COLO668 (cell line): ENCODE data around the gene SLC1A3.
"Not testable (repeated sequence)": the region's sequence is repeated elsewhere in the genome, so short reads cannot be mapped to it uniquely, and the experiment has no call there.

ENCODE experiments used
- DNase-seq: peaks from one replicate; lab custom pipeline; 2025; ENCODE audit not compliant: unreplicated experiment; lab: John Stamatoyannopoulos, UW

The SLC1A3 gene

DNA sequence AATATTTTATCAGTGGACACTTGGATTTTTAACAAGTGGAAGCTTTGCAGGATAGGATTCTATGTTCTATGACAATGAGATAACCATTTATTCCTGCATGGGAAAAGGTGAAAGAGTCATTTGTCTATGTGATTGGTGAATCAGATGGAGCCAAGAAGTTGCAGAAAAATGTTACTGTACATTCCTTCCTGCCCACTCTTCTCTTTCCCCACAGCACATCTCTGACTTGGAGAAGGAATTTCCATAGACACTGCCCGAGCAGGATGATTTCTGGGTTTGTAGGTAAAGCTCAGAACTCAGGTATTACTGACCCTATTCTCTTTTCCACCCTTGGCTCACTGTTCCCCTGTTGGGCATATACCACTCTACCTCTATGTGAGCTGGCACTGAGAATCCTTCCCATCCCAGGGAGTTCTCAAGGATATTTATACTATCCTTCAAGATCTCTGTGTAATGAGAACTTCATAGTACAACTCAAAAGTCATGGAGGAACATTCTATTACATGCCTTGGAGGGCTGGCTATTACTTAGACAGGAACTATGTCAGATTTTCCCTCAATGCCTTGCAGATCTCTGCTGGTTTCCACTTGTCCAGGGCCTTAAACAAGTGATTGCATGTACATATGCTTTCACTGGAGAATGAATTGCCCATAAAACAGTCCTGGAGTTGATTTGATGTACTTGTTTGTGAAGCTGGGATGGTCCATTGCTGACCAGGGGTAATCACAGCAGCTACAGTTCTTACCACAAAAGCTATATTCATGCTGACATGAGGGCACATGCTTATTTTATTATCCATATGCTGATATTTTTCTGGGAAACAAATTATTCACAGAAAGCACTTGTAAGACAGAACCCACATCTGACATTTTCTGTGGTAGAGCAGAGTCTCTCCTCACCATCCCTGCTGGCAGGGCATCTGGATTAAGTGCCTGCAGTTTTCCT is 24.1 kb downstream of the SLC1A3 start:
- no peak for DNase-seq

GRCh38 chr5:36631154-36631553 is 24.7 kb downstream of the SLC1A3 start:
- DNase-seq, result no peak

GRCh38 chr5:36631620-36632362 is 25.4 kb downstream of the SLC1A3 start:
- DNase-seq, result no peak

- no peak for DNase-seq
Observed at GRCh38 chr5:36632363-36632664, 25.9 kb downstream of the SLC1A3 start.

GRCh38 chr5:36635721-36636390 is 29.4 kb downstream of the SLC1A3 start:
- DNase-seq, result no peak

GRCh38 chr5:36637101-36637500 is 30.7 kb downstream of the SLC1A3 start:
- no peak for DNase-seq

DNA sequence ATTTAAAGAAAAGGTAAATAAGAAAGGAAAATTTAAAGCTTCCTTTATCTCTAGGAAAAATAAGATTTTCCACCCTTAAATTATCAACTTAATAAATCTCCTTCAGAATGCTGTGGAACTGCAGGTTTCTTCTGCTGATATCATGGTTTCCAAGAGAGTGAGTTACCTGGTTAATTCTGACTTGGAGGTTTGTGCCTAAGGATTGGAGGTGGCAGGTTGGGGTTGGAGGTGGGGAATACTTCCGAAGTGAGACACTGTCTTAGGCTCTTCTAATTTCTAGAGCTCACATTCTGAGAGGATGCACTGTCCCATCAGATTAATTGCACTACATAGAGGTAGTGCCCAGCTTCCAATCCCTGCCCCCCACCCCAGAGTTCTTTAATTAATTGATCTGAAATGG is 31.1 kb downstream of the SLC1A3 start:
- DNase-seq, result no peak

DNA sequence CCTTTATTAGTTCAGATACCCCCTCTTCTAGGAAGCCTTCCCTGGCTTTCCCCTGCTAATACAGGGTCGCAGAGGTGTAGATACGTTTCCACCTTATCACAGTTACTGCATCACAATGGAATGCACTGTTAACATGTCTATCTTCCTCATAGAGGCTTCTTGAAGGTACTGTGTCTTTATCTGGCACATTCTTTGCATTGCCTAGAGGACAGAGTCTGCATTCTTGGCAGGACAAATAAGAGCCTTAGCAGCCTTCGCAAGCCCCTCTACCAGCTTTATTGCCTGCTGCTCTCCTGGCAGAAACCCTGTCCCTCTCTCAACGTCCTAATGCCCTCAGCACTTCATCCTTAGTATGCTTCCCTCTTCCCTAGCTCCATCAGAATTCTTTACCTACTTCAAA is 31.6 kb downstream of the SLC1A3 start:
- no peak for DNase-seq

DNA sequence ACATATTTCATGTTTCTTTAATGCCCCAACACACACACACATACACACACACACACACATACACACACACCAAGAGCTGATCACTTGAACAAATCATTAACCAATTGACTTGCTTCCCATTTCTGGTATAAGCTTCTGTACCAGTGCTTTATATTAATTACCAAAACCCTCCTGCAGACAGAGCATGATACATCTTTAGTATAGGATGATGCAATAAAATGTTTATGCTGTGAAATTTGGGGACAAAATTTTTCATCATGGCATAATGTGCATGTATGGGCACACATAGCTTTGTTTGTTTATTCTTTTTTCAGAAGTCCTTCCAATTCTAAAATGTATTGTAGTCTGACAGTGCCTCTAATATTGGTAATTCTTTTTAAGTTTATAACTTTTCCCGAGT is 34.5 kb downstream of the SLC1A3 start:
- no peak for DNase-seq

- DNase-seq, result no peak
Observed at GRCh38 chr5:36641431-36641830, 35.0 kb downstream of the SLC1A3 start.

GRCh38 chr5:36642089-36642488 is 35.7 kb downstream of the SLC1A3 start:
- no peak for DNase-seq

GRCh38 chr5:36643162-36643561 is 36.8 kb downstream of the SLC1A3 start:
- DNase-seq, result no peak

- not testable (repeated sequence) for DNase-seq
Observed at GRCh38 chr5:36643841-36644240, 37.4 kb downstream of the SLC1A3 start.

DNA sequence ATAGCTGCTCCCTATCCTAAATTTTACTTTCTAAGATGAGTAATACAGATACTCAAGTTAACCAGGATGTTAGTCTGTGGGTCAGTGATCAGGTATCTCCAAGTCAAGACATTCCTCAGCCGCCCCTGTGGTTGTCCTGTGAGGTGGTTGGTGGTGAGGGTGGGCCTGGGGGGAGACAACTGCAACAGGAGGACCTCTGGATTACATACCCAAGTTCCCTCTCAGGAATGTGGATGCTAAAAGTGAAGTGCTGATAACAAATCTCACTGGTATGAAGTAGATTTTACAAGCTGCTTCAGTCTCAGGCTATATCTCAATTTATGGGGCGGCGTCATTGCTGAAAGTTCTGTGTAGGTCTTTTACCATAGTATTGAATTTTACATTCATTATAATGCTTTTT is 38.3 kb downstream of the SLC1A3 start:
- no peak for DNase-seq

- DNase-seq, result no peak
Observed at GRCh38 chr5:36646100-36646499, 39.7 kb downstream of the SLC1A3 start.

- no peak for DNase-seq
Observed at GRCh38 chr5:36646507-36647023, 40.2 kb downstream of the SLC1A3 start.

DNA sequence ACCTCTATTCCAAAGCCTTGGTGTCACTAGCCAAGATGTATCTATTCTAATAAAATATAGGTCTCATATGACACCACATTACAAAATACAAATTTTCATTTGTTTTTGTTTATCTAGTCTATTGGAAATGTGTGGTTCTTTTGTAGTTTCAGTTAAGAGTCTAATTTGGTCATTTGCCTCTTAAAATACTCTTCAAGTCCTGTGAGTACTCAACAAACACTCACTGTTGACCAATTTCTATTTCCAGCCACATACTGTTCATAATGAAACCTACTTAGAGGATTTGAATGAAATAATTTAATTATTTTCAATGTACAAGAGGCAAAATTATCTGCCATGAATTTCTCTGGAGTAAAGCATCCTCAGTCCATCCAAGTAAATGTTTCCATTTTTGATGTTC is 40.6 kb downstream of the SLC1A3 start:
- DNase-seq, result no peak

DNA sequence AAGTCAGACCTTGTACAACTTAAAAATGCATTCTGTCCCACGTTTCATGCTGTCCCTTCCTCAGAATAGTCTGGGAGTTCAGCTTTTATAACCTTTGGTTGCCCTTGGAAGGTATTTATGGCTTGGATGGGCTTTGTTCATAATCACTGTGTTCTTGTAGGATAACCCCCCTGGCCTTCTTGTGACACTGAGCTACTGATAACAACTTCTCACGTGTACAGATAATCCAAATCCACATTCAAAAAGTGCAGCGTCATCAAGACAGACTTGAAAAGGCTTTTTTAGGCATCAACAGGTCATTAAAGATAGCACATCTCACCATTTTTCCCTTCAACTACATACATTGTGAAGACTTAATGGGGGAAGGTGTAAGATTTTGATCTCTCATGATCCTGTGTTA is 42.0 kb downstream of the SLC1A3 start:
- DNase-seq, result no peak

DNA sequence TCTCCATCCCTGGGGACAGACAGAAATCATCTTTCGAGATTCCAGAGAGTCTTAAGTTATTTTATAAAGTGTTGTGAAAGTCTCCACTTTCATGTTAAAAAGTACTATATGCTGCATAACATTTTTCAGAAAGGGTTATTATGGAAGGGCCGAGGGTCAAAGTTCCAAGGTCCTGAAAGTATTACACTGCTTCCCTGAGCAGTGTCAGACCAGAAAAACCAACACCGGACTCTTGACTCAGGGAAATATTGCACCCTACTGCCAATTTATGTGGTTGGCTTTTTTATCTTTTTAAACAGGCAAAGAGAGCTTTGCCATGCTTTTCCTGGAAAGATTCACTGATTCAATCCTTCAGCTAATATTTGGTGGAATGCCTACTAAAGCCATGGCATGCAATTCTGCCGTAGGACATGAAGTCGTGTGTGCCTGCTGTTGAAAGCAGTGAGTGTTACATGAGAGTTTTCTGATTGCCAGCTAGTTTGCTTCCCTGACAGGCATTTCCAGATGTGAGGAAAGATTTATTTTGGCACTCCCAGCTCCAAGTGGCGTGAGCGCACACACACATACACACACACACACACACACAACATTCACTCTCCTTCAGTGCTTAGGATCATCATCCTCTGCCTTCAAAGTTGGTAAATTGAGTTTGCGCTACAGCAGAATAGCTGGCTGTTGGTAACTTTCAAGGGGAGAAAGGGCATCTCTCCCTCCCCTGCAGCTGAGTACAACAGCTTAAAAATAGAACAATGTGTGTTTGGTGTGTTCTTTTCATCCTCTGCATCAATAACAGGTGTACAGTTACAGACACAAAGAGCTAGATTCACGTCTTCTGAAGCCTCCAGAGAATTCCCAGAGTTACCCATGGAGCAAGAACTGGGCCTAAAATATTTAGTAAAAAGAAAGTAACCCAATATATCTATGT is 45.6 kb downstream of the SLC1A3 start:
- no peak for DNase-seq

DNA sequence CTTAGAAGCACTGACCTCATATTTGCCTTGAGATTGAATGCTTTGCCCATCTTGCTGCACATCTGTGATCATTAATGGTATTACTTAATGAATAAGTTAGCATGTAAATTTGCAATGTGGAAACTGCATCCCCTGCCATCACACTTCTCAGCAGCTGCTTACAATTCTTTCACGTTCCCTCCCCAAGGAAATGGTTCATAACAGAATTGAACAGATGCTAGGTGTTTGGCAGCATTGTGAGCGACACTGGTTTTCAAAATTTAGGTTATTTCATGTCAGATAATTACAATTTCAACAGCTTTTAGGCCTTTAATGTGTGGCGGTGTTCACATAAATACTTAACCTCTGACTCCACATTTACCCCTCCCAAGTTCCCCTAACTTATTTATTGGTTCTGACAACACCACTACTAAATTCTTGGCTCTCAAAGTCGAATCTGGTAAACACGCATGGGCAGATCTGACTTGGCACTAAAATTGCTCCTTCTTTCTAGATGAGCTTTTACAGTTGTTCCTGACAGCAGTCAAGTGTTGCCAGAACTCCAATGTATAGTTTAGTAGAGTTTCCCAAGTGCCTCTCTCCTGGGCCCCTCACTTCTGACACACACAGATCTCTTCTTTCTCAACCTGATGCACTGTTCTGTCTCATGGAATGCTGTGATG is 46.8 kb downstream of the SLC1A3 start:
- no peak for DNase-seq
